CD14-positive monocyte (primary cell): ENCODE measurements around the gene SRP14. TPM values are rescaled to one million over a fixed set of nuclear protein-coding genes. Genes with fewer than 3 reads are reported as not detected.

Experiments
- DNase-seq, 3 donors: peaks; one replicate each; pipeline ENCODE4 v3.0.0-alpha.2; 2011 to 2022
- H2AFZ ChIP-seq: 2 replicates; pipeline ENCODE4 v1.6.0; 2012; ENCODE audit warnings: mild to moderate bottlenecking, low read depth, low read length, inconsistent platforms; ENCODE audit not compliant: insufficient read depth, poor library complexity, severe bottlenecking
- H3K27ac ChIP-seq, 2 donors: 1 replicate in 1 of 2; 2 replicates in 1 of 2; pipeline ENCODE4 v1.5.1; 2012 to 2013; ENCODE audit warnings: low read length in 2 of 2, control low read depth in 1 of 2, inconsistent platforms in 1 of 2, low read depth in 1 of 2, mild to moderate bottlenecking in 1 of 2
- H3K27me3 ChIP-seq, 2 donors: one replicate each; pipeline versions ENCODE4 v1.6.0 to v1.6.1; 2011 to 2013; ENCODE audit warnings: low read length in 2 of 2; ENCODE audit not compliant: control insufficient read depth in 2 of 2, insufficient read depth in 2 of 2
- H3K36me3 ChIP-seq, 2 donors: replicated peaks in 1 of 2; 1 replicate in 1 of 2; 2 replicates in 1 of 2; pipeline versions ENCODE4 v1.5.1 to v1.6.1; 2012 to 2013; ENCODE audit warnings: low read length in 2 of 2, control low read depth in 1 of 2, inconsistent platforms in 1 of 2, mild to moderate bottlenecking in 1 of 2; ENCODE audit not compliant: insufficient read depth in 2 of 2, control insufficient read depth in 1 of 2
- H3K4me1 ChIP-seq, 2 donors: 1 replicate in 1 of 2; 2 replicates in 1 of 2; pipeline versions ENCODE4 v1.5.1 to v1.6.1; 2012 to 2013; ENCODE audit warnings: low read length in 2 of 2, control low read depth in 1 of 2, inconsistent platforms in 1 of 2, mild to moderate bottlenecking in 1 of 2, moderate library complexity in 1 of 2; ENCODE audit not compliant: insufficient read depth in 2 of 2, control insufficient read depth in 1 of 2
- H3K4me2 ChIP-seq: replicated peaks from 2 replicates; pipeline ENCODE3; 2012; ENCODE audit warnings: low read length, moderate library complexity, mild to moderate bottlenecking; ENCODE audit not compliant: poor library complexity, severe bottlenecking; ENCODE audit errors: extremely low read depth
- H3K4me3 ChIP-seq, 3 experiments: fragments of 200-600 bp in 1 of 3; sonication (generic) in 1 of 3; replicated peaks in 1 of 3; 1 replicate in 2 of 3; 2 replicates in 1 of 3; pipeline ENCODE4 v1.5.1; 2011 to 2013; ENCODE audit warnings: low read length in 3 of 3, mild to moderate bottlenecking in 3 of 3, control low read depth in 2 of 3, low read depth in 2 of 3, inconsistent platforms in 1 of 3, moderate library complexity in 1 of 3
- H3K79me2 ChIP-seq: 2 replicates; pipeline ENCODE4 v1.6.0; 2012; ENCODE audit warnings: mild to moderate bottlenecking, control low read depth, inconsistent platforms, low read length, moderate library complexity; ENCODE audit not compliant: insufficient read depth
- H3K9ac ChIP-seq: 2 replicates; pipeline ENCODE4 v1.6.0; 2017; ENCODE audit warnings: low read length, mild to moderate bottlenecking; ENCODE audit not compliant: insufficient read depth, poor library complexity, severe bottlenecking
- H3K9me3 ChIP-seq, 2 donors: replicated peaks in 1 of 2; 1 replicate in 1 of 2; 2 replicates in 1 of 2; pipeline versions ENCODE4 v1.5.1 to v1.6.1; 2012 to 2013; ENCODE audit warnings: low read length in 2 of 2, control low read depth in 1 of 2; ENCODE audit not compliant: control insufficient read depth in 1 of 2, insufficient read depth in 1 of 2
- H4K20me1 ChIP-seq: 2 replicates; pipeline ENCODE4 v1.6.0; 2012; ENCODE audit warnings: mild to moderate bottlenecking, low read length, control low read depth, moderate library complexity; ENCODE audit not compliant: insufficient read depth
- H3K27ac Mint-ChIP-seq, 7 donors: one replicate each; pipeline ENCODE4 v1.8.0; 2020; ENCODE audit warnings: mild to moderate bottlenecking in 7 of 7, mixed read lengths in 7 of 7, moderate library complexity in 6 of 7, inconsistent platforms in 2 of 7
- H3K27me3 Mint-ChIP-seq, 3 donors: one replicate each; pipeline ENCODE4 v1.8.0; 2021 to 2022; ENCODE audit warnings: low read depth in 3 of 3, mild to moderate bottlenecking in 3 of 3, mixed read lengths in 3 of 3, moderate library complexity in 3 of 3, inconsistent platforms in 1 of 3
- H3K36me3 Mint-ChIP-seq, 2 donors: one replicate each; pipeline ENCODE4 v1.8.0; 2020; ENCODE audit warnings: mixed read lengths in 2 of 2, inconsistent platforms in 1 of 2, mild to moderate bottlenecking in 1 of 2
- H3K4me1 Mint-ChIP-seq: one replicate; pipeline ENCODE4 v1.8.0; 2020; ENCODE audit warnings: mild to moderate bottlenecking, mixed read lengths
- H3K4me3 Mint-ChIP-seq, 2 donors: one replicate each; pipeline ENCODE4 v1.8.0; 2020; ENCODE audit warnings: mild to moderate bottlenecking in 2 of 2, mixed read lengths in 2 of 2, moderate library complexity in 1 of 2
- H3K9me3 Mint-ChIP-seq, 7 donors: one replicate each; pipeline ENCODE4 v1.8.0; 2020 to 2022; ENCODE audit warnings: mixed read lengths in 7 of 7, mild to moderate bottlenecking in 6 of 7, moderate library complexity in 6 of 7, inconsistent platforms in 2 of 7
- CTCF ChIP-seq: fragments of 200-600 bp; IDR thresholded peaks from one replicate; pipeline ENCODE4 v1.8.0; 2022; ENCODE audit warnings: antibody characterized with exemption, mild to moderate bottlenecking
- WGBS: methylation state at CpG from one replicate; pipeline ENCODE4 v1.1.5; 2013; ENCODE audit warnings: missing lambda C conversion rate; ENCODE audit not compliant: insufficient coverage; 5-methylcytosine and 5-hydroxymethylcytosine counted together
- intact Hi-C, 2 donors: fragments of 100-400 bp; cut with micrococcal nuclease; formaldehyde crosslinking; loops; one replicate each; pipeline versions ENCODE4 v1.15.0 to v1.15.1; 2023
- polyA plus RNA-seq, 3 donors: library from polyadenylated mRNA; depleted of rRNA in 1 of 3; unstranded in 2 of 3; stranded (reverse) in 1 of 3; fragments of 300-500 nt in 2 of 3; fragments of >200 nt in 1 of 3; fragmentation: Illumina TruSeq in 2 of 3; gene quantifications; 1 replicate in 2 of 3; 2 replicates in 1 of 3; pipeline ENCODE4 v1.2.3, GENCODE V29; 2012 to 2021

SRP14 gene
- polyA plus RNA-seq, 3 donors: 181 to 548 (median 525) TPM

- no peak for TF ChIP-seq CTCF
- peaks cover 0 to 2% (median 0%) of the 10 kb centered on the region in 3 donors for H3K27me3 Mint-ChIP-seq
Observed at GRCh38 chr15:39990706-39991105, 48.3 kb downstream of the SRP14 start.

DNA sequence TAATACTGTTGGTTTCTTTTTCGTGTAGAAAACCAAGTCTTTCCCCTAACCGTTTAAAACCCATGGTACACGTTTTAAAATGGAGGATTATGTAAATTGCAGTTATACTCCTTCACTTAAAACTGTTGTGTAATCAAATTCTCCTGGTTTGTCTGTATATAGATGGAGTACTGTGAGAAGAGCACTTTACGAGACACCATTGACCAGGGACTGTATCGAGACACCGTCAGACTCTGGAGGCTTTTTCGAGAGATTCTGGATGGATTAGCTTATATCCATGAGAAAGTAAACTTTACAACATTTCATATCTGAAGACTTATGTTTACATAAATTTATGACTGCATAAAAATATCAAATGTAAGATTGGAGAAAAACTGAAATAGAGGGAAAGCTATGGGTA lies 51.2 kb downstream of the SRP14 start:
- WGBS: no CpG with 5 or more reads among the region's 7 CpGs
- Histone ChIP-seq H3K36me3 (peaks cover 66 to 76% of the 10 kb centered on the region in 2 donors), H2AFZ (no peak overlapping the region), H4K20me1 (no peaks in the 10 kb centered on the region), H3K79me2 (no peaks in the 10 kb centered on the region), H3K9ac (no peak overlapping the region), H3K4me1 (no peaks in the 10 kb centered on the region), H3K9me3 (no peaks in the 10 kb centered on the region), H3K27ac (no peak overlapping the region), H3K4me2 (no peak overlapping the region), H3K4me3 (no peak overlapping the region), H3K27me3 (no peaks in the 10 kb centered on the region)
- no peak for TF ChIP-seq CTCF
- no peak overlapping the region for H3K27ac Mint-ChIP-seq
- H3K9me3 Mint-ChIP-seq: peaks cover 0 to 8% (median 4%) of the 10 kb centered on the region in 7 donors
- peaks cover 85 to 87% of the 10 kb centered on the region in 2 donors for H3K36me3 Mint-ChIP-seq
- intact Hi-C loops: no loop called here
- no peak overlapping the region for H3K4me3 Mint-ChIP-seq
- DNase-seq: no peak
- peaks cover 0 to 2% (median 2%) of the 10 kb centered on the region in 3 donors for H3K27me3 Mint-ChIP-seq
- no peaks in the 10 kb centered on the region for H3K4me1 Mint-ChIP-seq

More at GRCh38 chr15:39990706-39991105, 48.3 kb downstream of the SRP14 start:
- H3K79me2 ChIP-seq: no peaks in the 10 kb centered on the region
- no peak for DNase-seq
- H2AFZ ChIP-seq: no peak overlapping the region
- Mint-ChIP-seq H3K27ac (peak overlapping the region in 1 of 7 donors; percentile 17), H3K4me3 (no peak overlapping the region), H3K4me1 (no peaks in the 10 kb centered on the region), H3K9me3 (no peaks in the 10 kb centered on the region), H3K36me3 (peaks cover 80 to 93% of the 10 kb centered on the region in 2 donors)
- peaks cover 73 to 95% of the 10 kb centered on the region in 2 donors for H3K36me3 ChIP-seq
- no peak overlapping the region for H3K4me3 ChIP-seq
- no peak overlapping the region for H3K27ac ChIP-seq
- H3K9ac ChIP-seq: no peak overlapping the region
- H3K9me3 ChIP-seq: no peaks in the 10 kb centered on the region
- WGBS: 93% methylated on average over 5 of the region's 6 CpGs
- intact Hi-C loops: no loop called here
- no peaks in the 10 kb centered on the region for H3K27me3 ChIP-seq
- H4K20me1 ChIP-seq: no peaks in the 10 kb centered on the region
- H3K4me2 ChIP-seq: no peak overlapping the region
- no peaks in the 10 kb centered on the region for H3K4me1 ChIP-seq

Other genes starting within 250 kb of the SRP14 start
- gene GPR176, start 118.9 kb downstream of the SRP14 start, polyA plus RNA-seq: under 1 TPM in 2 of 3 donors, not detected in 1; 0.08 to 0.18 TPM
- 10 to 100 TPM; 16.1 to 24.5 (median 19.8) TPM for gene EIF2AK4, start 105.1 kb downstream of the SRP14 start, polyA plus RNA-seq
- gene BMF, start 69.7 kb upstream of the SRP14 start, polyA plus RNA-seq: 10 to 100 TPM in 1 of 3 donors, 1 to 10 TPM in 2; 5.6 to 59.6 (median 6.5) TPM
- gene BUB1B, start 121.9 kb upstream of the SRP14 start, polyA plus RNA-seq: under 1 TPM in 2 of 3 donors, not detected in 1; 0.01 to 0.51 TPM
- gene PAK6, start 199.9 kb upstream of the SRP14 start, polyA plus RNA-seq: under 1 TPM in 1 of 3 donors, not detected in 2; 0.03 TPM
- gene ANKRD63, start 243.9 kb upstream of the SRP14 start, polyA plus RNA-seq: not detected